NCI-H460 (cell line): Measurements from ENCODE around the gene NMU. TPM values are rescaled to one million over a fixed set of nuclear protein-coding genes. Genes with fewer than 3 reads are reported as not detected.
"Not testable (repeated sequence)": the region's sequence is repeated elsewhere in the genome, so short reads cannot be mapped to it uniquely, and the experiment has no call there.

ENCODE experiments used
- DNase-seq: peaks from one replicate; pipeline ENCODE4 v3.0.0-alpha.2; 2016; ENCODE audit warnings: low read depth; ENCODE audit errors: extremely low read depth
- polyA plus RNA-seq: library from polyadenylated mRNA; depleted of rRNA; stranded (reverse); fragments of >200 nt; gene quantifications from 2 replicates; pipeline ENCODE4 v1.2.3, GENCODE V29; 2014; cell fraction: nucleus; rRNA removed
- total RNA-seq: library from RNA; depleted of rRNA; stranded (reverse); fragments of >200 nt; shearing (Covaris generic); gene quantifications from 2 replicates; pipeline ENCODE4 v1.2.3, GENCODE V29; 2014; rRNA removed

The NMU gene
- total RNA-seq = 3.1 and 4.9 TPM in 2 replicates
- polyA plus RNA-seq = 1.6 and 12.3 TPM in 2 replicates

GRCh38 chr4:55635741-55636655, at the start of gene NMU:
Gene NMU, minus strand, starts transcription at chr4:55636298. Its CDS starts 106 bp downstream, at chr4:55636192.
- DNase-seq = peak; percentile 26

DNA sequence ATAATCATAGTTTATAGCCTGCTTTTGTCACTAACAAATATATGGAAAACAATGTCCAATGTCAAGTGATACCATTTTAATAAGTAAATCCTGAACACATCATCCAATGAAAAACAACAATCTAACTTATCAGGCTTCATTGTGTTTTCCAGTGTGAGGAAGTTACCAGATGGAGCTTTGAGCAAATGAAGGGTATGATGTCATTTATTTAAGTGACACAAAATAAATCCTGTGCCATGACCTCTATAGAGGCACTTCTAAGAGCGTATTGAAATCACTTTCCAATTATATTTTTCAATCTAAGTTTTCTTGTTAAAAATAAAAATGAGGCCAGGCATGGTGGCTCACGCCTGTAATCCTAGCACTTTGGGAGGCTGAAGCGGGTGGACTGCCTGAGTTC, 48.2 kb upstream of the NMU start:
- no peak for DNase-seq

DNA sequence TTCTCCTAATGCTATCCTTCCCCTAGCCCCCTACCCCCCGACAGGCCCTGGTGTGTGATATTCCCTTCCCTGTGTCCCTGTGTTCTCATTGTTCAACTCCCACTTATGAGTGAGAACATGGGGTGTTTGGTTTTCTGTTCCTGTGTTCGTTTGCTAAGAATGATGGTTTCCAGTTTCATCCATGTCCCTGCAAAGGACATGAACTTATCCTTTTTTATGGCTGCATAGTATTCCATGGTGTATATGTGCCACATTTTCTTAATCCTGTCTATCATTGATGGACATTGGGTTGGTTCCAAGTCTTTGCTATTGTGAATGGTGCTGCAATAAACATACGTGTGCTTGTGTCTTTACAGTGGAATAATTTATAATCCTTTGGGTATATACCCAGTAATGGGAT, 46.7 kb upstream of the NMU start:
- DNase-seq = not testable (repeated sequence)

GRCh38 chr4:55682295-55682694, 46.2 kb upstream of the NMU start:
- DNase-seq = no peak

DNA sequence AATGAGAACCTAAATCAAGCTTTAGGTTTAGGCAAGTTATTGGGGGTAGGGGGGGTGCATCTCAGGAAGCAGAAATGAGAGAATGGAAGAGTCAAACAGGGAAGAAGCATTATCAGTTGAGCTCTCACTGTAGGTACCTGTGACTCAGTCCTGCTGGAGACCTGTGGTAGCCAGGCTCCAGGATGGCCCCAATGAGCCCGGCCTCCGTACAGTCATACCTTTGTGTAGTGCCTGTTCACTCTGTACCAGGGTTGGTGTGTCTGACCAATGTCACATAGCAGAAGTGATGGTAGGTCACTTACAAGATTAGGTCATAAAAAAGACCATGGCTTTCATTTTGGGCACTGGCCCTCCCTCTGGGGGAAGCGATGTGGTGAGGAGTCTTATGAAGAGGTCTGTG, 45.3 kb upstream of the NMU start:
- DNase-seq = no peak

DNA sequence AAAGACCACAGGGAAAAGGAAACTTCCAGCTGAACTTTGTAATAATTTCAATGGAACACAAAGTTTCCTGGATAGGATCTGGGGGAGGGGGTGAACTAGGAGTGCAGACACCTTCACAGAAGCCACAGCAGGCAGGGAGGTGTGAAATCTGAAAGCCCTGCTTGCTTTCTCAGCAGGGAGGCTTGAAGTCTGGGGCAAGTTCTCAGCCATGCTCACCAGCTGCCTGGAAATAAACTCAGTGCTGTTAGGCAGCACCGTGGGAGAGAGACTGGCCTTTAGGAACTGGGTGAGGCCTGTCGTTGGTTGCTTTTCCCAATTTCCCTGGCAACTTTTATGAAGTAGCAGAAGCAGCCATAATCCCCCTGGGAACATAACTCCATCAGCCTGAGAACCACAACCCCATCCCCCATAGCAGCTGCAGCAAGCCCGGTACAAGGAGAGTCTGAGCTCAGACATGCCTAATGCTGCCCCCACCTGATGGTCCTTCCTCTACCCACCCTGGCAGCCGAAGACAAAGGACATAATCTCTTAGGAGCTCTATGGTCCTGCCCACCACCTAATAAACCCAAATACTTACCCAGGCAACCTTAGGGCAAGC, 39.2 kb upstream of the NMU start:
- no peak for DNase-seq

DNA sequence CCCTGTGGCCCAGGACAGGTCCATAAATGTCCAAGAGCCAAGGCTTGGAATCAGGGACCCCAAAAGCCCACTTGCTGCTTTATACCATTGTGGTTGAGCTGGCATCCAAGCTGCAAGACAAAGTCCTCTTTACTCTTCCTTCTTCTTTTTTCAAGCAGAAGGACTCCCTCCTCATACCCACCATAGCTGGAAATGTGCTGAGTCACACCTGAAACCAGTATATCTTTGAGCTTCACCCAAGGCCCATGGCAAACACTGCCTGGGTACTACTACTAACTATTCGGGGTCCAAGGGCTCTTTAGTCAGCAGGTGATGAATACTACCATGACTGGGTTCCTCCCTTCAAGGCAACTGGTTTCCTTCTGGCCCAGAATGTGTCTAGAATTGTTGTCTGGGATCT, 37.3 kb upstream of the NMU start:
- peak; percentile 4 for DNase-seq

DNA sequence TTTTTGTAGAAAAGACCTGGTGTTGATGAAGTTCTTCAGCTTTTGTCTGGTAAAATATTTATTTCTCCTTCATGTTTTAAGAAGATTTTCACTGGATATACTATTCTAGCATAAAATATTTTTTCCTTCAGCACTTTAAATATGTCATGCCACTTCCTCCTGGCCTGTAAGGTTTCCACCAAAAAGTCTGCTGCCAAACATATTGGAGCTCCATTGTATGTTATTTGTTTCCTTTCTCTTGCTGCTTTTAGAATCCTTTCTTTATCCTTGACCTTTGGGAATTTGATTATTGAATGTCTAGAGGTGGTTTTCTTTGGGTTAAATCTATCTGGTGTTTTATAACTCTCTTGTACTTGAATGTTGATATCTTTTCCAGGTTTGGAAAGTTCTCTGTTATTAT, 35.6 kb upstream of the NMU start:
- no peak for DNase-seq

- DNase-seq = no peak
Observed at GRCh38 chr4:55670695-55671094, 34.6 kb upstream of the NMU start.

DNA sequence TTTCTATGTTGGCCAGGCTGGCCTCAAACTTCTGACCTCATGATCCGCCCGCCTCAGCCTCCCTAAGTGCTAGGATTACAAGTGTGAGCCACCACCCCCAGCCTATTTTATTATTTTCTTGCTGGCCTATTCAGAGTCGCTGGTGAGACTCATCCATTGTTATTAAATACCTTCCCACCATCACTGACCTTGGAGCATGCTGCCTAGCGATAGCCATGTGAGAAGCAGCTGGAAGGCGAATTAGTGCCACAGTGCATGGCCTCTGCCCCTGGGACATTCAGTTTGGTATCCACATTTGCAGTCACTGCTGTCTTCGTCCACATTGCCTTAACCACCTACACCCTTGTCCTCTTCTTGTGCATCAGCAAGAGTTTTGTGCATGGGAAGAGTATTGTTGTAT, 32.4 kb upstream of the NMU start:
- no peak for DNase-seq

DNA sequence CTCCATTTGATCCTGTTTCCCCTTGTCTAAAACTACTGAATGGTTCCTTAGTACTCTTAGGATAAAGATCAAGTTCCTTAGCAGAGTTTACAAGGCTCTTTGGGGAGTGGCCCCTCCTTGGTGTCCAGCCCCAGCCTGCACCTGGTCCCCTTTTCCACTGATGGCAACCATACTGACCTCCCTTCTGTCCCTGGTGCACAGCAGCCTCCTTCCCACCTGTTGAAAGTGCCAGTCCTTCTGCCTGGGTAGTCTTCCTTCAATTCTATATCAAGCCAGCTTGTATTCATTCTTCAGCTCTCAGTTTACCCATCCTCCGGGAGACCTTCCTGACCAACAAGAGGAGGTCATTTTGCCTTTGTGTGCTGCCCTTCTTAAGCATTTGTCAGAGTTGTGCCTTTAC, 30.4 kb upstream of the NMU start:
- no peak for DNase-seq

DNA sequence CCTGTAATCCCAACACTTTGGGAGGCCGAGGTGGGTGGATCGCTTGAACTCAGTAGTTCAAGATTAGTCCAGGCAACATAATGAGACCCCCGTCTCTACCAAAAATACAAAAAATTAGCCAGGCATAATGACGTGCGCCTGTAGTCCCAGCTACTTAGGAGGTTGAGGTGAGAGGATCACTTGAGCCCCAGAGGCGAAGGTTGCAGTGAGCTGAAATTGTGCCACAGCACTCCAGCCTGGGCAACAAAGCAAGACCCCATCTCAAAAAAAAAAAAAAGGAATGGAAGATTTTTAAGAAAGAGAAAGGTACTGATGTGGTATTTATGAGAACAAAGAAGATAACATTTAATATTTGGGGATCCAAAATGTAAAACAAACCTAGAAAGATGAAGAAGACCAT, 27.0 kb upstream of the NMU start:
- DNase-seq = no peak

- DNase-seq = no peak
Observed at GRCh38 chr4:55661398-55662056, 25.4 kb upstream of the NMU start.

DNA sequence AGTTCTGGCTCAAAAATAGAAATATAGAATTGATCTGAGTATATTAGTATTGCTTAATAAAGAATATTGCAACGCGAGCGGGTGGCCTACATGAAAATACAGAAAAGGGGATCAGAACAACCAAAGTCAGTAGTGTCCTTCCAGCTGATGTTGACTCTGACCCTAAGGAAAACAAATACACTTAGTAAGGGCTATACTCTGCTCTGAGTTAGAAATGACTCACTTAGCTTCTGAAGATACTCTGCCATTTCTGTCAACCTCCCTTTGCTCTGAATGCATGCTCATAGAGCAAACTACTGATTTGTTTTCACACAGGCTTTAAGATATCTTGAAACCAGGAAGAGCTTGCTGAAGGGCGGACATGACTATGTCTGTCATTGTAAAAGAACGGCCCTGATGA, 22.6 kb upstream of the NMU start:
- no peak for DNase-seq

DNA sequence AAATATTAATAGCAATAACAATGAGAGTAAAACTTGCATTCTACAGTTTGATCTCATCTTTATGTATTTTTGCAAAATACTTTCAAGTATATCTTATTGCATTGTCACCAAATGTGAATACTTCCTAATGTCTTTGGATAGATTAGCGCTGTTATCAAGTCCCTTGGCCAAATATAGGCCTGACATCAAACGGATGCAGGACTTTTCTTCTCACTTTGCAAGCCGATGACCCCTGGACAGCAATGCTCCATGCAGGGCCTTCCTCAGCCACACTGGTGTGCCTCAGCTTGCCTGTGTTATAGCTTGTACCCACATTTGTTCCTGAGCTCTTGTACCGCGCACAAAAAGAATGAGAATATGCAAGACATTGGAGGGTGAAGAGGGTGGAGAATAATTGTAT, 18.0 kb upstream of the NMU start:
- no peak for DNase-seq

GRCh38 chr4:55650483-55650882, 14.4 kb upstream of the NMU start:
- DNase-seq = no peak

DNA sequence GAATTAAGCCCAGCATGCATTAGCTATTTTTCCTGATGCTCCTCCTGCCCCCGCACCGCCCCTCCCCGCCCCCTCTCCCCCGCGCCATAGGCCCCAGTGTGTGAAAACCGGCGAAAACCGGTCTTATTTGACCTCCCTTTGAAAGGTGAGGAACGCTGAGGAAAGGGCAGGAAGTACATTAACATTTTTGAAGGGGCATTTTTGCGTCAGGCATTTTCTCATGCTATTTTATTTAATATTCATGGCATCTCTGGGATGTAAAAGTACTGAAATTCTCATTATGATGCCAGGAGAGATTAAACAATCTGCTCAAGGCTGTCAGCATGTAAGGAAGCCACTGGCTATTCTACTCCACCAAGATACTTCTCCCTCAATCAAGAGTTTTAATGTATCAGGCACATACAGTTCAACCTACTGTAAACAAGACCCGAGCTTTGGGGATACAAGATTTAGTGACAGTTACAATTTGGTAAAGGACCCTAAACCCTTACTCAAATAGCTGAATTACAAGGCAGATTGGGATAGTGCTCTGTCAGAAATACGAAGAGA, 1.2 kb upstream of the NMU start:
- no peak for DNase-seq

GRCh38 chr4:55636656-55636999, 530 bp upstream of the NMU start:
- DNase-seq = no peak

DNA sequence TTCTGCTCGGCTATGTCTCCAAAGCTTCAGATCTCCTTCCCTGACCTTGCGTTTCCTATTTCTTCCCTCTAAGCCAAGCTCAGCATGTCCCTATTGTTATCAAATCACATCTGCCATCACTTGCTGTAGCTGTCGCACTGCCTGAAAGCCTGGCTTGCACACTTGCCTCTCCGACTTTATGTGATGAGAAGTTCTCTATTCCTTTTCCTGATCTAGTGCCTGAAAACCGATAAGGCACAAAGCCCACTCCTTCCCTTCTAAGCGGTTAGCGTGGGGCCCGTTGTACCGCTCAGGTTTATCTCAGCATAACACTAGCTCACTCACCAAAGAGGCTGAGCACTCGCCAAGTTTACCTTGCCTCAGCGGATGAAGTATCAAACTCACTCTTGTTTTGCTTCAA, 816 bp downstream of the NMU start:
- no peak for DNase-seq

GRCh38 chr4:55634417-55635128, 1.5 kb downstream of the NMU start:
- DNase-seq = no peak

GRCh38 chr4:55633903-55634302, 2.2 kb downstream of the NMU start:
- DNase-seq = no peak
